WTC11 (cell line): Measurements from ENCODE around the gene C4BPB. TPM values are rescaled to one million over a fixed set of nuclear protein-coding genes. Genes with fewer than 3 reads are reported as not detected.

Experiments
- ATAC-seq: fragments of 200-7000 bp; cut with Tn5 transposase; 2 replicates; pipeline ENCODE4 v1.10.0; 2021; ENCODE audit warnings: mild to moderate bottlenecking, moderate library complexity
- CTCF ChIA-PET: fragments of 300-600 bp; sonication (Branson Sonifier 250); formaldehyde crosslinking; loops from one replicate; lab custom pipeline; 2021; ENCODE audit warnings: antibody characterized with exemption; lab: Charles Lee
- POLR2A ChIA-PET: fragments of 350-600 bp; sonication (Branson Sonifier 250); formaldehyde crosslinking; loops from one replicate; lab custom pipeline; 2021; ENCODE audit warnings: antibody characterized with exemption; lab: Charles Lee
- DNase-seq: peaks from one replicate; pipeline ENCODE4 v3.0.0; 2021; ENCODE audit warnings: low spot score
- H3K27ac Mint-ChIP-seq: 2 replicates; pipeline ENCODE4 v1.8.0; 2021; ENCODE audit warnings: mixed read lengths
- H3K27me3 Mint-ChIP-seq: 2 replicates; pipeline ENCODE4 v1.8.0; 2021; ENCODE audit warnings: low read depth, mild to moderate bottlenecking, moderate library complexity, mixed read lengths
- H3K36me3 Mint-ChIP-seq: 2 replicates; pipeline ENCODE4 v1.8.0; 2021; ENCODE audit warnings: mixed read lengths
- H3K4me1 Mint-ChIP-seq: 2 replicates; pipeline ENCODE4 v1.8.0; 2022; ENCODE audit warnings: mixed read lengths
- H3K4me3 Mint-ChIP-seq: 2 replicates; pipeline ENCODE4 v1.8.0; 2021; ENCODE audit warnings: mild to moderate bottlenecking, moderate library complexity, mixed read lengths
- H3K9me3 Mint-ChIP-seq: 2 replicates; pipeline ENCODE4 v1.8.0; 2021; ENCODE audit warnings: mixed read lengths
- AR ChIP-seq: fragments of 250-450 bp; sonication (Bioruptor Pico); IDR thresholded peaks from 2 replicates; pipeline ENCODE4 v1.9.0; 2021; ENCODE audit warnings: mild to moderate bottlenecking
- ATF2 ChIP-seq: sonication (generic); formaldehyde crosslinking; IDR thresholded peaks from 2 replicates; pipeline ENCODE4 v1.8.1; 2022; ENCODE audit warnings: low read depth, missing genetic modification reagents, borderline replicate concordance
- CREB1 ChIP-seq: sonication (generic); formaldehyde crosslinking; IDR thresholded peaks from 2 replicates; pipeline ENCODE4 v1.8.0; 2023; ENCODE audit warnings: mild to moderate bottlenecking, missing genetic modification reagents
- CREM ChIP-seq: sonication (generic); formaldehyde crosslinking; IDR thresholded peaks from 2 replicates; pipeline ENCODE4 v1.8.1; 2022; ENCODE audit warnings: mild to moderate bottlenecking, missing genetic modification reagents, moderate library complexity
- E2F5 ChIP-seq: sonication (generic); formaldehyde crosslinking; IDR thresholded peaks from 2 replicates; pipeline ENCODE4 v1.8.1; 2022; ENCODE audit warnings: mild to moderate bottlenecking, moderate library complexity, missing genetic modification reagents
- EMX1 ChIP-seq: fragments of 250-450 bp; sonication (Bioruptor Pico); IDR thresholded peaks from 2 replicates; pipeline ENCODE4 v1.8.0; 2021; ENCODE audit warnings: mild to moderate bottlenecking
- ESRRA ChIP-seq: sonication (generic); formaldehyde crosslinking; IDR thresholded peaks from 2 replicates; pipeline ENCODE4 v1.8.1; 2022; ENCODE audit warnings: mild to moderate bottlenecking, missing genetic modification reagents, borderline replicate concordance
- FOXJ3 ChIP-seq: sonication (generic); formaldehyde crosslinking; IDR thresholded peaks from 2 replicates; pipeline ENCODE4 v1.9.0; 2021; ENCODE audit warnings: missing genetic modification reagents, mild to moderate bottlenecking, borderline replicate concordance
- GRHL2 ChIP-seq: fragments of 250-450 bp; sonication (Bioruptor Pico); IDR thresholded peaks from 2 replicates; pipeline ENCODE4 v1.8.0; 2022; ENCODE audit warnings: mild to moderate bottlenecking, moderate library complexity; ENCODE audit not compliant: insufficient replicate concordance, severe bottlenecking
- HMGA2 ChIP-seq: fragments of 250-450 bp; sonication (Bioruptor Pico); IDR thresholded peaks from 2 replicates; pipeline ENCODE4 v1.4.0; 2021; ENCODE audit warnings: mild to moderate bottlenecking, moderate library complexity
- KAT7 ChIP-seq: sonication (generic); formaldehyde crosslinking; IDR thresholded peaks from 2 replicates; pipeline ENCODE4 v1.8.1; 2023; ENCODE audit warnings: missing genetic modification reagents, mild to moderate bottlenecking, borderline replicate concordance
- PRRX2 ChIP-seq: fragments of 250-450 bp; sonication (Bioruptor Pico); IDR thresholded peaks from 2 replicates; pipeline ENCODE4 v1.8.0; 2021; ENCODE audit warnings: mild to moderate bottlenecking
- RORB ChIP-seq: fragments of 250-450 bp; sonication (Bioruptor Pico); IDR thresholded peaks from 2 replicates; pipeline ENCODE4 v1.9.0; 2021; ENCODE audit warnings: mild to moderate bottlenecking
- SMAD4 ChIP-seq: sonication (generic); formaldehyde crosslinking; IDR thresholded peaks from 2 replicates; pipeline ENCODE4 v1.8.0; 2022; ENCODE audit warnings: mild to moderate bottlenecking, missing genetic modification reagents
- TCF7 ChIP-seq: sonication (generic); formaldehyde crosslinking; IDR thresholded peaks from 2 replicates; pipeline ENCODE4 v1.8.0; 2022; ENCODE audit warnings: mild to moderate bottlenecking, low read depth, missing genetic modification reagents, moderate library complexity
- ZNF121 ChIP-seq: sonication (generic); formaldehyde crosslinking; IDR thresholded peaks from 2 replicates; pipeline ENCODE4 v1.8.0; 2023; ENCODE audit warnings: missing genetic modification reagents
- ZNF416 ChIP-seq: fragments of 250-450 bp; sonication (Bioruptor Pico); IDR thresholded peaks from 2 replicates; pipeline ENCODE4 v1.9.0; 2021; ENCODE audit warnings: mild to moderate bottlenecking, inconsistent platforms
- ZSCAN18 ChIP-seq: fragments of 250-450 bp; sonication (Bioruptor Pico); IDR thresholded peaks from 2 replicates; pipeline ENCODE4 v2.1.2; 2022; ENCODE audit warnings: mild to moderate bottlenecking, moderate library complexity
- total RNA-seq: library from RNA; stranded (reverse); gene quantifications from 3 replicates; pipeline ENCODE4 v1.2.3, GENCODE V29; 2021
- TF ChIP-seq, protein P1 (sequence below): sonication (generic); formaldehyde crosslinking; IDR thresholded peaks from 2 replicates; pipeline ENCODE4 v1.8.1; 2022; ENCODE audit warnings: missing genetic modification reagents, borderline replicate concordance
- TF ChIP-seq, protein P2 (sequence below): sonication (generic); formaldehyde crosslinking; IDR thresholded peaks from 2 replicates; pipeline ENCODE4 v1.8.0; 2022; ENCODE audit warnings: missing genetic modification reagents
- TF ChIP-seq, protein P3 (sequence below): sonication (generic); formaldehyde crosslinking; IDR thresholded peaks from 2 replicates; pipeline ENCODE4 v1.8.1; 2023; ENCODE audit warnings: mild to moderate bottlenecking, missing genetic modification reagents, moderate library complexity

C4BPB gene
- total RNA-seq, 1 experiment from 2014 or later, result 0.26 TPM

DNA sequence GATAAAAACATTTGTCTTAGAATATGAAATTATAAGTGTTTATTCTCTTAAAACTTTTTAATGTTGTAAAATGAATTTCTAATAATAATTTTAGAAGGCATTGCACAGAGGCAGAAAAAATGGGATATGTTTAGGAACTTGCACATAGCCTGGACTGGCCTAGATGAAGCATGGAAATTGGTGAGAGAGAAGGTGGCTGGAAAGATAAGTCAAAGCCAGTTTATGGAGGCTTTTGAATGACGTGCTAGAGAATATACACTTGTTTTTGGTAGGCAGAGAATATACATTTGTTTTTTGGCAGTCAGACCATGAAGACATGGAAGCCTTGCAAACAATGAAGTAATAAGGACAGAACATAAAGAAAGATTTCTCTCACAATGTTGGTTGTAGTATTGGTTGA, 13.1 kb downstream of the C4BPB start (continued):
- TF ChIP-seq, protein P1, sequence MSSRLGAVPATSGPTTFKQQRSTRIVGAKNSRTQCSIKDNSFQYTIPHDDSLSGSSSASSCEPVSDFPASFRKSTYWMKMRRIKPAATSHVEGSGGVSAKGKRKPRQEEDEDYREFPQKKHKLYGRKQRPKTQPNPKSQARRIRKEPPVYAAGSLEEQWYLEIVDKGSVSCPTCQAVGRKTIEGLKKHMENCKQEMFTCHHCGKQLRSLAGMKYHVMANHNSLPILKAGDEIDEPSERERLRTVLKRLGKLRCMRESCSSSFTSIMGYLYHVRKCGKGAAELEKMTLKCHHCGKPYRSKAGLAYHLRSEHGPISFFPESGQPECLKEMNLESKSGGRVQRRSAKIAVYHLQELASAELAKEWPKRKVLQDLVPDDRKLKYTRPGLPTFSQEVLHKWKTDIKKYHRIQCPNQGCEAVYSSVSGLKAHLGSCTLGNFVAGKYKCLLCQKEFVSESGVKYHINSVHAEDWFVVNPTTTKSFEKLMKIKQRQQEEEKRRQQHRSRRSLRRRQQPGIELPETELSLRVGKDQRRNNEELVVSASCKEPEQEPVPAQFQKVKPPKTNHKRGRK (CRISPR knock-in tag), result no peak
- TF ChIP-seq ZNF121 (CRISPR knock-in tag) (no peak), KAT7 (CRISPR knock-in tag) (no peak), FOXJ3 (no peak)
- TF ChIP-seq, protein P2, sequence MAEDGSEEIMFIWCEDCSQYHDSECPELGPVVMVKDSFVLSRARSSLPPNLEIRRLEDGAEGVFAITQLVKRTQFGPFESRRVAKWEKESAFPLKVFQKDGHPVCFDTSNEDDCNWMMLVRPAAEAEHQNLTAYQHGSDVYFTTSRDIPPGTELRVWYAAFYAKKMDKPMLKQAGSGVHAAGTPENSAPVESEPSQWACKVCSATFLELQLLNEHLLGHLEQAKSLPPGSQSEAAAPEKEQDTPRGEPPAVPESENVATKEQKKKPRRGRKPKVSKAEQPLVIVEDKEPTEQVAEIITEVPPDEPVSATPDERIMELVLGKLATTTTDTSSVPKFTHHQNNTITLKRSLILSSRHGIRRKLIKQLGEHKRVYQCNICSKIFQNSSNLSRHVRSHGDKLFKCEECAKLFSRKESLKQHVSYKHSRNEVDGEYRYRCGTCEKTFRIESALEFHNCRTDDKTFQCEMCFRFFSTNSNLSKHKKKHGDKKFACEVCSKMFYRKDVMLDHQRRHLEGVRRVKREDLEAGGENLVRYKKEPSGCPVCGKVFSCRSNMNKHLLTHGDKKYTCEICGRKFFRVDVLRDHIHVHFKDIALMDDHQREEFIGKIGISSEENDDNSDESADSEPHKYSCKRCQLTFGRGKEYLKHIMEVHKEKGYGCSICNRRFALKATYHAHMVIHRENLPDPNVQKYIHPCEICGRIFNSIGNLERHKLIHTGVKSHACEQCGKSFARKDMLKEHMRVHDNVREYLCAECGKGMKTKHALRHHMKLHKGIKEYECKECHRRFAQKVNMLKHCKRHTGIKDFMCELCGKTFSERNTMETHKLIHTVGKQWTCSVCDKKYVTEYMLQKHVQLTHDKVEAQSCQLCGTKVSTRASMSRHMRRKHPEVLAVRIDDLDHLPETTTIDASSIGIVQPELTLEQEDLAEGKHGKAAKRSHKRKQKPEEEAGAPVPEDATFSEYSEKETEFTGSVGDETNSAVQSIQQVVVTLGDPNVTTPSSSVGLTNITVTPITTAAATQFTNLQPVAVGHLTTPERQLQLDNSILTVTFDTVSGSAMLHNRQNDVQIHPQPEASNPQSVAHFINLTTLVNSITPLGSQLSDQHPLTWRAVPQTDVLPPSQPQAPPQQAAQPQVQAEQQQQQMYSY, result no peak

- H3K4me1 Mint-ChIP-seq, result peaks cover 5% of the 10 kb centered on the region
- peaks cover 17% of the 10 kb centered on the region for H3K9me3 Mint-ChIP-seq
- no peak overlapping the region for H3K27ac Mint-ChIP-seq
- DNase-seq (no peak), ATAC-seq (no peak)
- H3K36me3 Mint-ChIP-seq, result peaks cover 12% of the 10 kb centered on the region
- H3K27me3 Mint-ChIP-seq, result peaks cover 7% of the 10 kb centered on the region
- ChIA-PET CTCF (no interaction called here), POLR2A (no interaction called here)
- H3K4me3 Mint-ChIP-seq, result no peak overlapping the region
- no peak for TF ChIP-seq RORB (CRISPR knock-in tag)
- TF ChIP-seq, protein P3, sequence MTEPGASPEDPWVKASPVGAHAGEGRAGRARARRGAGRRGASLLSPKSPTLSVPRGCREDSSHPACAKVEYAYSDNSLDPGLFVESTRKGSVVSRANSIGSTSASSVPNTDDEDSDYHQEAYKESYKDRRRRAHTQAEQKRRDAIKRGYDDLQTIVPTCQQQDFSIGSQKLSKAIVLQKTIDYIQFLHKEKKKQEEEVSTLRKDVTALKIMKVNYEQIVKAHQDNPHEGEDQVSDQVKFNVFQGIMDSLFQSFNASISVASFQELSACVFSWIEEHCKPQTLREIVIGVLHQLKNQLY (CRISPR knock-in tag), result no peak
- TF ChIP-seq AR (CRISPR knock-in tag), result no peak
- no peak for TF ChIP-seq EMX1 (CRISPR knock-in tag)
- no peak for TF ChIP-seq HMGA2 (CRISPR knock-in tag)
- TF ChIP-seq E2F5 (CRISPR knock-in tag), result no peak
- TF ChIP-seq ESRRA (CRISPR knock-in tag), result no peak
- no peak for TF ChIP-seq SMAD4 (CRISPR knock-in tag)
- no peak for TF ChIP-seq GRHL2 (CRISPR knock-in tag)
- no peak for TF ChIP-seq ATF2 (CRISPR knock-in tag)
- TF ChIP-seq ZSCAN18 (CRISPR knock-in tag), result no peak
- no peak for TF ChIP-seq CREM
- no peak for TF ChIP-seq PRRX2 (CRISPR knock-in tag)
- no peak for TF ChIP-seq CREB1 (CRISPR knock-in tag)
- no peak for TF ChIP-seq TCF7 (CRISPR knock-in tag)
- TF ChIP-seq ZNF416, result no peak
Observed at GRCh38 chr1:207102146-207102545, 13.5 kb downstream of the C4BPB start.
